GM23338 (cell line): ENCODE data around the gene SPACA7. TPM values are rescaled to one million over a fixed set of nuclear protein-coding genes. Genes with fewer than 3 reads are reported as not detected.

ENCODE experiments used
- ATAC-seq: fragments of 200-7000 bp; cut with Tn5 transposase; 3 replicates; pipeline ENCODE4 v1.9.1; 2020
- DNase-seq: peaks from one replicate; pipeline ENCODE4 v3.0.0-alpha.2; 2015; ENCODE audit warnings: low spot score
- H2AFZ ChIP-seq: fragments of 200-600 bp; sonication (generic); 2 replicates; pipeline ENCODE4 v1.8.0; 2016; ENCODE audit warnings: antibody characterized with exemption, mild to moderate bottlenecking, moderate library complexity
- H3F3A ChIP-seq: fragments of 200-600 bp; sonication (generic); replicated peaks from 2 replicates; pipeline ENCODE4 v1.8.0; 2017; ENCODE audit warnings: antibody characterized with exemption, mixed run types, low read depth
- H3K27ac ChIP-seq: fragments of 200-600 bp; sonication (generic); 2 replicates; pipeline ENCODE4 v1.6.1; 2016; ENCODE audit warnings: low read depth
- H3K27me3 ChIP-seq: fragments of 200-600 bp; sonication (generic); 2 replicates; pipeline ENCODE4 v1.8.0; 2016; ENCODE audit warnings: mild to moderate bottlenecking, mixed run types, moderate library complexity; ENCODE audit not compliant: insufficient read depth
- H3K36me3 ChIP-seq: fragments of 200-600 bp; sonication (generic); 2 replicates; pipeline ENCODE4 v1.8.0; 2016; ENCODE audit warnings: mild to moderate bottlenecking; ENCODE audit not compliant: insufficient read depth
- H3K4me1 ChIP-seq: fragments of 200-600 bp; sonication (generic); 2 replicates; pipeline ENCODE4 v1.8.0; 2016; ENCODE audit warnings: mild to moderate bottlenecking, moderate library complexity; ENCODE audit not compliant: insufficient read depth
- H3K4me2 ChIP-seq: fragments of 200-600 bp; sonication (generic); 2 replicates; pipeline ENCODE4 v1.7.1; 2017; ENCODE audit warnings: mixed run types
- H3K4me3 ChIP-seq: fragments of 200-600 bp; sonication (generic); 2 replicates; pipeline ENCODE4 v1.6.1; 2016; ENCODE audit warnings: mixed run types
- H3K79me2 ChIP-seq: fragments of 200-600 bp; sonication (generic); replicated peaks from 2 replicates; pipeline ENCODE4 v1.8.0; 2017; ENCODE audit warnings: mild to moderate bottlenecking; ENCODE audit not compliant: insufficient read depth
- H3K9me2 ChIP-seq: fragments of 200-600 bp; sonication (generic); 2 replicates; pipeline ENCODE4 v1.8.0; 2017; ENCODE audit not compliant: insufficient read depth
- H4K20me1 ChIP-seq: fragments of 200-600 bp; sonication (generic); replicated peaks from 2 replicates; pipeline ENCODE4 v1.8.0; 2017; ENCODE audit warnings: mild to moderate bottlenecking; ENCODE audit not compliant: insufficient read depth
- H3K27ac Mint-ChIP-seq: 2 replicates; pipeline ENCODE4 v1.8.0; 2020; ENCODE audit warnings: inconsistent platforms, mild to moderate bottlenecking, moderate library complexity, mixed read lengths
- H3K27me3 Mint-ChIP-seq: 3 replicates; pipeline ENCODE4 v1.8.0; 2022; ENCODE audit warnings: low read depth, mild to moderate bottlenecking, moderate library complexity, mixed read lengths, inconsistent platforms; ENCODE audit not compliant: insufficient read depth, poor library complexity
- H3K36me3 Mint-ChIP-seq: 3 replicates; pipeline ENCODE4 v1.8.0; 2021; ENCODE audit warnings: low read depth, mild to moderate bottlenecking, inconsistent platforms, moderate library complexity, mixed read lengths
- H3K4me1 Mint-ChIP-seq: 3 replicates; pipeline ENCODE4 v1.8.0; 2020; ENCODE audit warnings: mild to moderate bottlenecking, inconsistent platforms, mixed read lengths
- H3K4me3 Mint-ChIP-seq: 3 replicates; pipeline ENCODE4 v1.8.0; 2021; ENCODE audit warnings: moderate library complexity, mild to moderate bottlenecking, inconsistent platforms, mixed read lengths
- H3K9me3 Mint-ChIP-seq: 3 replicates; pipeline ENCODE4 v1.8.0; 2020; ENCODE audit warnings: moderate library complexity, mild to moderate bottlenecking, inconsistent platforms, mixed read lengths
- CREB1 ChIP-seq: fragments of 250-450 bp; sonication (Bioruptor Pico); IDR thresholded peaks from 2 replicates; pipeline ENCODE4 v1.5.0; 2020; ENCODE audit warnings: low read depth, mild to moderate bottlenecking, moderate library complexity
- CTCF ChIP-seq, 2 experiments: fragments of 200-600 bp in 1 of 2; sonication (generic) in 1 of 2; conservative IDR thresholded peaks; 2 replicates each; pipeline versions ENCODE4 v1.5.1 to v1.6.1; 2016 to 2017; ENCODE audit warnings: antibody characterized with exemption in 2 of 2, low read depth in 2 of 2, mild to moderate bottlenecking in 2 of 2, moderate library complexity in 1 of 2
- ETS1 ChIP-seq: IDR thresholded peaks from 2 replicates; pipeline ENCODE4 v1.6.1; 2016; ENCODE audit warnings: antibody characterized with exemption
- EZH2 ChIP-seq: fragments of 200-600 bp; sonication (generic); IDR thresholded peaks from one replicate; pipeline ENCODE4 v1.8.0; 2017; ENCODE audit warnings: antibody characterized with exemption, mild to moderate bottlenecking, low read depth; ENCODE audit not compliant: unreplicated experiment
- EZH2phosphoT487 ChIP-seq: fragments of 200-600 bp; sonication (generic); IDR thresholded peaks from one replicate; pipeline ENCODE4 v1.8.1; 2018; ENCODE audit warnings: antibody characterized with exemption; ENCODE audit not compliant: unreplicated experiment
- JUNB ChIP-seq: IDR thresholded peaks from one replicate; pipeline ENCODE4 v1.6.1; 2016; ENCODE audit warnings: antibody characterized with exemption; ENCODE audit not compliant: unreplicated experiment
- NANOG ChIP-seq: IDR thresholded peaks from 2 replicates; pipeline ENCODE4 v1.6.1; 2016; ENCODE audit warnings: antibody characterized with exemption, borderline replicate concordance
- POLR2AphosphoS5 ChIP-seq: IDR thresholded peaks from 2 replicates; pipeline ENCODE4 v1.6.1; 2016; ENCODE audit warnings: antibody characterized with exemption, low read depth
- REST ChIP-seq: IDR thresholded peaks from one replicate; pipeline ENCODE4 v1.6.1; 2018; ENCODE audit warnings: antibody characterized with exemption; ENCODE audit not compliant: unreplicated experiment
- STAT1 ChIP-seq: IDR thresholded peaks from one replicate; pipeline ENCODE4 v1.6.1; 2016; ENCODE audit warnings: antibody characterized with exemption; ENCODE audit not compliant: unreplicated experiment
- ZNF114 ChIP-seq: fragments of 250-450 bp; sonication (Bioruptor Pico); IDR thresholded peaks from 2 replicates; pipeline ENCODE4 v1.5.0; 2020; ENCODE audit warnings: mild to moderate bottlenecking, moderate library complexity
- ZNF331 ChIP-seq: fragments of 250-450 bp; sonication (Bioruptor Pico); IDR thresholded peaks from 2 replicates; pipeline ENCODE4 v1.5.0; 2020; ENCODE audit warnings: low read depth, mild to moderate bottlenecking, moderate library complexity
- ZNF462 ChIP-seq: fragments of 250-450 bp; sonication (Bioruptor Pico); IDR thresholded peaks from 2 replicates; pipeline ENCODE4 v1.5.0; 2020; ENCODE audit warnings: mild to moderate bottlenecking, moderate library complexity
- long read RNA-seq: library from polyadenylated mRNA; unstranded; transcript quantifications from one replicate; pipeline ENCODE4 v2.0.0, GENCODE V29; 2020; ENCODE audit not compliant: unreplicated experiment
- polyA plus RNA-seq: library from polyadenylated mRNA; unstranded; fragments of >200 nt; fragmentation: Nextera tagmentation; extraction: Ambion mirVana; gene quantifications from 2 replicates; pipeline ENCODE4 v1.2.1, GENCODE V29; 2016
- total RNA-seq: library from RNA; depleted of rRNA; stranded (reverse); fragments of >200 nt; shearing (Covaris generic); gene quantifications from 2 replicates; pipeline ENCODE4 v1.2.3, GENCODE V29; 2014; rRNA removed

SPACA7 gene
- total RNA-seq (not detected in 2 replicates), polyA plus RNA-seq (not detected in 2 replicates)
- long read RNA-seq = 0 reads

GRCh38 chr13:112376050-112376681 lies at the start of gene SPACA7:
SPACA7 (plus strand) TSS chr13:112376355; CDS start chr13:112376386, 31 bp downstream.
- H4K20me1 ChIP-seq = no peaks in the 10 kb centered on the region
- no peak for ATAC-seq
- H3K9me2 ChIP-seq = no peaks in the 10 kb centered on the region
- no peak within 1 kb of the TSS for H2AFZ ChIP-seq
- H3K27ac Mint-ChIP-seq = no peak within 1 kb of the TSS
- H3K27ac ChIP-seq = no peak within 1 kb of the TSS
- no peaks in the 10 kb centered on the region for H3K36me3 ChIP-seq
- no peaks in the 10 kb centered on the region for H3K4me1 Mint-ChIP-seq
- DNase-seq = no peak
- 0 out of 3 replicates have a peak, but pooled peaks cover under 1% of the 10 kb centered on the region for H3K36me3 Mint-ChIP-seq
- H3K27me3 Mint-ChIP-seq = peaks cover 5% of the 10 kb centered on the region
- peaks cover 20% of the 10 kb centered on the region for H3K9me3 Mint-ChIP-seq
- no peaks in the 10 kb centered on the region for H3F3A ChIP-seq
- H3K27me3 ChIP-seq = no peaks in the 10 kb centered on the region
- H3K4me2 ChIP-seq = no peak within 1 kb of the TSS
- H3K79me2 ChIP-seq = no peaks in the 10 kb centered on the region
- TF ChIP-seq REST (no peak), ETS1 (no peak), ZNF462 (CRISPR knock-in tag) (no peak), EZH2 (no peak), EZH2phosphoT487 (no peak), ZNF114 (CRISPR knock-in tag) (no peak), CTCF (conservative IDR thresholded peaks at IDR 0.05; ENCODE audit: low read depth in 2 of 2) (no peak), ZNF331 (CRISPR knock-in tag) (no peak), JUNB (no peak), CREB1 (CRISPR knock-in tag) (no peak), NANOG (no peak), POLR2AphosphoS5 (no peak), STAT1 (no peak)
- no peak within 1 kb of the TSS for H3K4me3 ChIP-seq
- no peak within 1 kb of the TSS for H3K4me3 Mint-ChIP-seq
- no peaks in the 10 kb centered on the region; the same call in 1 of the 2 replicates for H3K4me1 ChIP-seq
